ENCODE data around the gene CYSLTR2. TPM values are rescaled to one million over a fixed set of nuclear protein-coding genes. Genes with fewer than 3 reads are reported as not detected.

The CYSLTR2 gene
- polyA plus RNA-seq, 1 donor (not counting 4 experiments of a cell fraction or from before 2014, with no cell fraction given), result not detected

DNA sequence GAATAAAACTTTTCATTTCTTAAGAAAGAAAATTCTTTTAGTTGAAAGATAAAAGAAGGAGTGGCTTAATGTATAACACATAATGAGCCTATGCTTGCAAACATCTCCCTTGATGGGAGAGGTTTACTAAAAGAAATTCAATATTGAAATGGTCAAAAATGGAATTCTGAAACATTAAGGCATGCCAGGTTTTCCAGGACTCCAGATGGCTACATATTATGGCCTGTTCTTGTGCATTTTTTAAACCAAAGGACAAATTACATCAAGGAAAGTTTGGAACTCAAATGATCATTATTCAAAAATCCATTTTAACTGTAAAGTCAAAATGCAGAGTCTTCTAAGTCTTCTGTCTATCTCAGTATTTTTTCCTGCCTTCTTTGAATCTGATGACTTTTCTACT lies 19.1 kb upstream of the CYSLTR2 start:
- no peak for TF ChIP-seq EZH2 (IDR thresholded peaks at IDR 0.05; ENCODE audit: low read length)
- TF ChIP-seq, protein P1, sequence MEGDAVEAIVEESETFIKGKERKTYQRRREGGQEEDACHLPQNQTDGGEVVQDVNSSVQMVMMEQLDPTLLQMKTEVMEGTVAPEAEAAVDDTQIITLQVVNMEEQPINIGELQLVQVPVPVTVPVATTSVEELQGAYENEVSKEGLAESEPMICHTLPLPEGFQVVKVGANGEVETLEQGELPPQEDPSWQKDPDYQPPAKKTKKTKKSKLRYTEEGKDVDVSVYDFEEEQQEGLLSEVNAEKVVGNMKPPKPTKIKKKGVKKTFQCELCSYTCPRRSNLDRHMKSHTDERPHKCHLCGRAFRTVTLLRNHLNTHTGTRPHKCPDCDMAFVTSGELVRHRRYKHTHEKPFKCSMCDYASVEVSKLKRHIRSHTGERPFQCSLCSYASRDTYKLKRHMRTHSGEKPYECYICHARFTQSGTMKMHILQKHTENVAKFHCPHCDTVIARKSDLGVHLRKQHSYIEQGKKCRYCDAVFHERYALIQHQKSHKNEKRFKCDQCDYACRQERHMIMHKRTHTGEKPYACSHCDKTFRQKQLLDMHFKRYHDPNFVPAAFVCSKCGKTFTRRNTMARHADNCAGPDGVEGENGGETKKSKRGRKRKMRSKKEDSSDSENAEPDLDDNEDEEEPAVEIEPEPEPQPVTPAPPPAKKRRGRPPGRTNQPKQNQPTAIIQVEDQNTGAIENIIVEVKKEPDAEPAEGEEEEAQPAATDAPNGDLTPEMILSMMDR (optimal IDR thresholded peaks at IDR 0.05 in 1 of 3, IDR thresholded peaks at IDR 0.05 in 1 of 3, conservative IDR thresholded peaks at IDR 0.05 in 1 of 3; ENCODE audit: extremely low read depth in 1 of 3, insufficient read depth in 2 of 3, low read length in 3 of 3), result no peak
- H3K4me2 ChIP-seq (ENCODE audit: control insufficient read depth, extremely low read depth, insufficient read depth, low read depth, low read length), result no peak overlapping the region

DNA sequence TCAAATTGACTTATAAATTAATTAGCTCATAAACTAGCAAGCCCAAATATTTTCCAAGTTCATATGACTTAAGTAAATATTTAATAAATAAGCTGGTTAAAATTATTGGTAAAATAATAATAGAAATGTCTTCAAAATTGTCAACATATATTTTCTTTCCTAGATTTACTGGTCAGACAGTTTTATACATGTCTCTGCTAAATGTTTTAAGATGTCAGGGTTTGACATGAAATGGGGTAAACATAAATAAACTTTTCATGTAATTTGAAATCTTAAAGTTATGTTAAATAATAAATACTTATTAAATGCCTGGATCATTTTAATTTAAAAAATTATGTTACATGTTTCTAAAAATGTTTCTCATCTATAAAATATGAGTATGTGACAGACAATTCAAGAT lies 18.3 kb upstream of the CYSLTR2 start:
- no peak for DNase-seq (ENCODE audit: low read depth, low spot score)
- Histone ChIP-seq H3K36me3 (ENCODE audit: control insufficient read depth in 2 of 2, extremely low read depth in 1 of 2, insufficient read depth in 2 of 2, low read length in 2 of 2) (no peaks in the 10 kb centered on the region), H3K4me3 (ENCODE audit: control insufficient read depth in 2 of 3, extremely low read depth in 1 of 3, insufficient read depth in 2 of 3, low read depth in 1 of 3, low read length in 3 of 3) (no peak overlapping the region), H4K20me1 (ENCODE audit: control insufficient read depth, extremely low read depth, insufficient read depth, low read length) (no peaks in the 10 kb centered on the region), H2AFZ (ENCODE audit: control insufficient read depth, low read length) (no peak overlapping the region), H3K79me2 (ENCODE audit: control insufficient read depth, insufficient read depth, low read length) (no peaks in the 10 kb centered on the region), H3K4me1 (ENCODE audit: control insufficient read depth, extremely low read depth, insufficient read depth, low read length) (no peaks in the 10 kb centered on the region), H3K27me3 (ENCODE audit: control insufficient read depth, extremely low read depth, insufficient read depth, low read length) (no peaks in the 10 kb centered on the region), H3K9me3 (ENCODE audit: control insufficient read depth, low read depth, low read length) (no peaks in the 10 kb centered on the region), H3K9ac (ENCODE audit: control insufficient read depth, extremely low read depth, insufficient read depth, low read length) (no peak overlapping the region), H3K4me2 (ENCODE audit: control insufficient read depth, extremely low read depth, insufficient read depth, low read depth, low read length) (no peak overlapping the region), H3K9me1 (ENCODE audit: control insufficient read depth, extremely low read depth, insufficient read depth, low read length) (no peaks in the 10 kb centered on the region), H3K27ac (ENCODE audit: control insufficient read depth, insufficient read depth, low read length) (no peak overlapping the region)
- TF ChIP-seq, protein P1 (optimal IDR thresholded peaks at IDR 0.05 in 1 of 3, IDR thresholded peaks at IDR 0.05 in 1 of 3, conservative IDR thresholded peaks at IDR 0.05 in 1 of 3; ENCODE audit: extremely low read depth in 1 of 3, insufficient read depth in 2 of 3, low read length in 3 of 3), result no peak
- no peak for TF ChIP-seq EZH2 (IDR thresholded peaks at IDR 0.05; ENCODE audit: low read length)
- dilution Hi-C loops (cut with MboI; ENCODE audit: extremely low pct_ligation_motif_present, low sequenced_read_pairs), result no loop called here
- FAIRE-seq, result no peak

More for the DNA sequence above, 19.1 kb upstream of the CYSLTR2 start:
- Histone ChIP-seq H3K4me3 (ENCODE audit: control insufficient read depth in 2 of 3, extremely low read depth in 1 of 3, insufficient read depth in 2 of 3, low read depth in 1 of 3, low read length in 3 of 3) (no peak overlapping the region), H3K27me3 (ENCODE audit: control insufficient read depth, extremely low read depth, insufficient read depth, low read length) (no peaks in the 10 kb centered on the region), H4K20me1 (ENCODE audit: control insufficient read depth, extremely low read depth, insufficient read depth, low read length) (no peaks in the 10 kb centered on the region), H3K9me3 (ENCODE audit: control insufficient read depth, low read depth, low read length) (no peaks in the 10 kb centered on the region), H3K9me1 (ENCODE audit: control insufficient read depth, extremely low read depth, insufficient read depth, low read length) (no peaks in the 10 kb centered on the region), H3K9ac (ENCODE audit: control insufficient read depth, extremely low read depth, insufficient read depth, low read length) (no peak overlapping the region), H3K79me2 (ENCODE audit: control insufficient read depth, insufficient read depth, low read length) (no peaks in the 10 kb centered on the region), H2AFZ (ENCODE audit: control insufficient read depth, low read length) (no peak overlapping the region), H3K27ac (ENCODE audit: control insufficient read depth, insufficient read depth, low read length) (no peak overlapping the region), H3K36me3 (ENCODE audit: control insufficient read depth in 2 of 2, extremely low read depth in 1 of 2, insufficient read depth in 2 of 2, low read length in 2 of 2) (no peaks in the 10 kb centered on the region), H3K4me1 (ENCODE audit: control insufficient read depth, extremely low read depth, insufficient read depth, low read length) (no peaks in the 10 kb centered on the region)
- DNase-seq (ENCODE audit: low read depth, low spot score) (no peak), FAIRE-seq (no peak)
- dilution Hi-C loops (cut with MboI; ENCODE audit: extremely low pct_ligation_motif_present, low sequenced_read_pairs), result no loop called here
